ENCODE data around the gene NPAS3.

DNA sequence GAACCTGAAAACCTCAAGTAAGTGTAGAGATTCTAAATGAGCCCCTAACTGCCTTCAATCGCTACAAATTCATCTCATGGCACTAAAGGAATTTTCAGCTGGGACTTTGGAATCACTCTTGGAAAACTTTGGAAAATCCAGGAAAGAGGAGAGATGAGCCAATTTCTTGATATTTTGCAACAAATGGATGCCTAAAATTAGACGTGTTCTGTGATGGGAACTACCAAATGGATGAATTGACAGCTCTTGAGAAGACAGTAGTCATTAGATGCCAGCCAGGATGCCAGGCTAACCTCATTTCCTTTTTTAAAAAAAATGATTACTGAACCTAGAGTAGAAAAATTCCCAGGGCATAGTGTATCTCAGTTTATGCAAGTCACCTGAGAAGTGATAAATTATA lies 78.3 kb downstream of the NPAS3 start:
- no peak for TF ChIP-seq POLR2A (IDR thresholded peaks at IDR 0.05)
- TF ChIP-seq, protein P1, sequence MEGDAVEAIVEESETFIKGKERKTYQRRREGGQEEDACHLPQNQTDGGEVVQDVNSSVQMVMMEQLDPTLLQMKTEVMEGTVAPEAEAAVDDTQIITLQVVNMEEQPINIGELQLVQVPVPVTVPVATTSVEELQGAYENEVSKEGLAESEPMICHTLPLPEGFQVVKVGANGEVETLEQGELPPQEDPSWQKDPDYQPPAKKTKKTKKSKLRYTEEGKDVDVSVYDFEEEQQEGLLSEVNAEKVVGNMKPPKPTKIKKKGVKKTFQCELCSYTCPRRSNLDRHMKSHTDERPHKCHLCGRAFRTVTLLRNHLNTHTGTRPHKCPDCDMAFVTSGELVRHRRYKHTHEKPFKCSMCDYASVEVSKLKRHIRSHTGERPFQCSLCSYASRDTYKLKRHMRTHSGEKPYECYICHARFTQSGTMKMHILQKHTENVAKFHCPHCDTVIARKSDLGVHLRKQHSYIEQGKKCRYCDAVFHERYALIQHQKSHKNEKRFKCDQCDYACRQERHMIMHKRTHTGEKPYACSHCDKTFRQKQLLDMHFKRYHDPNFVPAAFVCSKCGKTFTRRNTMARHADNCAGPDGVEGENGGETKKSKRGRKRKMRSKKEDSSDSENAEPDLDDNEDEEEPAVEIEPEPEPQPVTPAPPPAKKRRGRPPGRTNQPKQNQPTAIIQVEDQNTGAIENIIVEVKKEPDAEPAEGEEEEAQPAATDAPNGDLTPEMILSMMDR (IDR thresholded peaks at IDR 0.05) = no peak
